WERI-Rb-1 (cell line): ENCODE measurements around the gene MRPL10.
A peak's percentile ranks its signal among the peaks of the same experiment; 100 is the strongest.

Experiments
- DNase-seq: peaks from one replicate; pipeline ENCODE4 v3.0.0-alpha.2; 2020
- H3K27ac ChIP-seq: fragments of 250-450 bp; sonication (Bioruptor Pico); 2 replicates; pipeline ENCODE4 v1.5.1; 2020; ENCODE audit warnings: mild to moderate bottlenecking, moderate library complexity
- H3K27me3 ChIP-seq: fragments of 250-450 bp; sonication (Bioruptor Pico); 2 replicates; pipeline ENCODE4 v1.5.1; 2021; ENCODE audit warnings: mild to moderate bottlenecking, low read depth, moderate library complexity; ENCODE audit not compliant: insufficient read depth, severe bottlenecking
- H3K36me3 ChIP-seq: fragments of 250-450 bp; sonication (Bioruptor Pico); 2 replicates; pipeline ENCODE4 v1.5.1; 2020; ENCODE audit warnings: mild to moderate bottlenecking, moderate library complexity
- H3K4me3 ChIP-seq: 2 replicates; pipeline ENCODE4 v1.5.1; 2011; ENCODE audit warnings: low read depth, mild to moderate bottlenecking, control low read depth, low read length
- H3K9me3 ChIP-seq: fragments of 250-450 bp; sonication (Bioruptor Pico); 2 replicates; pipeline ENCODE4 v1.5.1; 2021; ENCODE audit warnings: mild to moderate bottlenecking, moderate library complexity; ENCODE audit not compliant: severe bottlenecking
- TF ChIP-seq, protein P1 (sequence below): IDR thresholded peaks from 2 replicates; pipeline ENCODE4 v1.5.1; 2011; ENCODE audit warnings: low read depth, mild to moderate bottlenecking, control low read depth, inconsistent platforms, low read length

MRPL10 gene

GRCh38 chr17:47802341-47803022 is 28.9 kb downstream of the MRPL10 start:
- no peak overlapping the region for H3K4me3 ChIP-seq
- H3K9me3 ChIP-seq = no peaks in the 10 kb centered on the region
- peaks cover 8% of the 10 kb centered on the region for H3K36me3 ChIP-seq
- H3K27ac ChIP-seq = no peak overlapping the region
- no peaks in the 10 kb centered on the region for H3K27me3 ChIP-seq
- TF ChIP-seq, protein P1, sequence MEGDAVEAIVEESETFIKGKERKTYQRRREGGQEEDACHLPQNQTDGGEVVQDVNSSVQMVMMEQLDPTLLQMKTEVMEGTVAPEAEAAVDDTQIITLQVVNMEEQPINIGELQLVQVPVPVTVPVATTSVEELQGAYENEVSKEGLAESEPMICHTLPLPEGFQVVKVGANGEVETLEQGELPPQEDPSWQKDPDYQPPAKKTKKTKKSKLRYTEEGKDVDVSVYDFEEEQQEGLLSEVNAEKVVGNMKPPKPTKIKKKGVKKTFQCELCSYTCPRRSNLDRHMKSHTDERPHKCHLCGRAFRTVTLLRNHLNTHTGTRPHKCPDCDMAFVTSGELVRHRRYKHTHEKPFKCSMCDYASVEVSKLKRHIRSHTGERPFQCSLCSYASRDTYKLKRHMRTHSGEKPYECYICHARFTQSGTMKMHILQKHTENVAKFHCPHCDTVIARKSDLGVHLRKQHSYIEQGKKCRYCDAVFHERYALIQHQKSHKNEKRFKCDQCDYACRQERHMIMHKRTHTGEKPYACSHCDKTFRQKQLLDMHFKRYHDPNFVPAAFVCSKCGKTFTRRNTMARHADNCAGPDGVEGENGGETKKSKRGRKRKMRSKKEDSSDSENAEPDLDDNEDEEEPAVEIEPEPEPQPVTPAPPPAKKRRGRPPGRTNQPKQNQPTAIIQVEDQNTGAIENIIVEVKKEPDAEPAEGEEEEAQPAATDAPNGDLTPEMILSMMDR = peak; percentile 90
- peak; percentile 94 for DNase-seq

DNA sequence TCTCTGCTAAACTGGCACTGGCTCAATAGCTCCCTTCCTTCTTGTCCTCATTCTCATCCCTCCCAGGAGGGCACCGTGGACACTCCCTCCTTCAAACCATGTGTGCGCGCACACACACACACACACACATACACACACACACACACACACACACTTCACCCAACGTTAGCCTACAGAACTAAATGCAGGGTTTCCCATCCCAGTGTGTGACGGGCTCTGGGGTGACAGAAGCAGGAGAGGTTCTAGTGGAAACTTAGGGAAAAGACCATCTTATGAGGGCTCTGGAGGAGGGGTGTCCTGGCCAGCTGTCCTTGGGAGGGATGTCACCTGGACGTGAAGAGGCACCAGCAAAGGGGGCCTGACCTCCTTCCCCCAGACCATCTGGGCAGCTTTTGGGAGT is 29.4 kb downstream of the MRPL10 start:
- Histone ChIP-seq H3K27me3 (no peaks in the 10 kb centered on the region), H3K36me3 (peaks cover 2% of the 10 kb centered on the region), H3K9me3 (no peaks in the 10 kb centered on the region), H3K4me3 (no peak overlapping the region), H3K27ac (no peak overlapping the region)
- DNase-seq = no peak
- TF ChIP-seq, protein P1 = no peak

- H3K27ac ChIP-seq = no peak overlapping the region
- no peaks in the 10 kb centered on the region for H3K9me3 ChIP-seq
- TF ChIP-seq, protein P1 = no peak
- no peak for DNase-seq
- H3K4me3 ChIP-seq = no peak overlapping the region
- H3K36me3 ChIP-seq = no peaks in the 10 kb centered on the region
- no peaks in the 10 kb centered on the region for H3K27me3 ChIP-seq
These were observed 30.1 kb downstream of the MRPL10 start for GRCh38 chr17:47801176-47801765.

- TF ChIP-seq, protein P1 = no peak
- Histone ChIP-seq H3K36me3 (no peaks in the 10 kb centered on the region), H3K9me3 (no peaks in the 10 kb centered on the region), H3K27me3 (no peaks in the 10 kb centered on the region), H3K27ac (no peak overlapping the region), H3K4me3 (no peak overlapping the region)
- no peak for DNase-seq
These were observed 30.7 kb downstream of the MRPL10 start for GRCh38 chr17:47800686-47801085.

GRCh38 chr17:47797797-47798196 is 33.5 kb downstream of the MRPL10 start:
- H3K9me3 ChIP-seq = no peaks in the 10 kb centered on the region
- no peaks in the 10 kb centered on the region for H3K36me3 ChIP-seq
- TF ChIP-seq, protein P1 = no peak
- no peaks in the 10 kb centered on the region for H3K27me3 ChIP-seq
- no peak overlapping the region for H3K4me3 ChIP-seq
- no peak for DNase-seq
- no peak overlapping the region for H3K27ac ChIP-seq
